Mesendoderm (in vitro differentiated cells): ENCODE results near the gene TTLL9.

Source experiments
- DNase-seq: peaks from one replicate; pipeline ENCODE4 v3.0.0; 2013
- H2AK5ac ChIP-seq: 2 replicates; pipeline ENCODE4 v1.6.1; 2013; ENCODE audit warnings: low read length, inconsistent platforms
- H2BK120ac ChIP-seq: 2 replicates; pipeline ENCODE4 v1.6.1; 2013; ENCODE audit warnings: low read depth, mild to moderate bottlenecking, low read length, moderate library complexity, mixed read lengths
- H2BK15ac ChIP-seq: replicated peaks from 2 replicates; pipeline ENCODE4 v1.6.1; 2013; ENCODE audit warnings: low read depth, mild to moderate bottlenecking, moderate library complexity
- H2BK5ac ChIP-seq: 2 replicates; pipeline ENCODE4 v1.6.1; 2013; ENCODE audit warnings: low read length, inconsistent platforms
- H3K18ac ChIP-seq: 2 replicates; pipeline ENCODE4 v1.6.1; 2013; ENCODE audit warnings: mild to moderate bottlenecking, low read length, mixed read lengths
- H3K23ac ChIP-seq: one replicate; pipeline ENCODE4 v1.6.1; 2013; ENCODE audit warnings: low read length
- H3K27ac ChIP-seq: 2 replicates; pipeline ENCODE4 v1.5.1; 2013; ENCODE audit warnings: low read depth, mild to moderate bottlenecking, inconsistent platforms, low read length, moderate library complexity
- H3K27me3 ChIP-seq: 2 replicates; pipeline ENCODE4 v1.6.1; 2013; ENCODE audit warnings: low read length, control low read depth, mild to moderate bottlenecking, inconsistent platforms; ENCODE audit not compliant: insufficient read depth, poor library complexity
- H3K36me3 ChIP-seq: 2 replicates; pipeline ENCODE4 v1.6.1; 2013; ENCODE audit warnings: low read length, inconsistent platforms; ENCODE audit not compliant: control insufficient read depth, insufficient read depth
- H3K4ac ChIP-seq: one replicate; pipeline ENCODE4 v1.6.1; 2013; ENCODE audit warnings: low read depth, mild to moderate bottlenecking, low read length, moderate library complexity
- H3K4me1 ChIP-seq: 2 replicates; pipeline ENCODE4 v1.6.1; 2013; ENCODE audit warnings: low read depth, low read length, inconsistent platforms; ENCODE audit not compliant: control insufficient read depth
- H3K4me2 ChIP-seq: 2 replicates; pipeline ENCODE4 v1.6.1; 2013; ENCODE audit warnings: low read length
- H3K4me3 ChIP-seq: 2 replicates; pipeline ENCODE4 v1.5.1; 2013; ENCODE audit warnings: mild to moderate bottlenecking, low read length
- H3K56ac ChIP-seq: one replicate; pipeline ENCODE4 v1.6.1; 2013; ENCODE audit warnings: low read length
- H3K79me1 ChIP-seq: 2 replicates; pipeline ENCODE4 v1.6.1; 2013; ENCODE audit warnings: low read length, inconsistent platforms
- H3K79me2 ChIP-seq: 2 replicates; pipeline ENCODE4 v1.6.1; 2013; ENCODE audit warnings: mild to moderate bottlenecking, low read length; ENCODE audit not compliant: control insufficient read depth, insufficient read depth
- H3K9ac ChIP-seq: 2 replicates; pipeline ENCODE4 v1.6.1; 2013; ENCODE audit warnings: low read length, inconsistent platforms
- H4K5ac ChIP-seq: one replicate; pipeline ENCODE4 v1.6.1; 2013; ENCODE audit warnings: low read length
- H4K8ac ChIP-seq: one replicate; pipeline ENCODE4 v1.6.1; 2013; ENCODE audit warnings: low read depth, mild to moderate bottlenecking, control low read depth, low read length, moderate library complexity
- WGBS: extraction: QIAGEN DNeasy Blood & Tissue Kit; methylation state at CpG from one replicate; pipeline ENCODE4 v1.1.7; 2013; ENCODE audit warnings: low lambda C conversion rate, missing lambda C conversion rate; ENCODE audit not compliant: insufficient coverage; ENCODE audit errors: extremely low coverage; 5-methylcytosine and 5-hydroxymethylcytosine counted together

TTLL9 gene

GRCh38 chr20:31831211-31831610 lies 39.2 kb upstream of the TTLL9 start:
- no peak overlapping the region for H2BK5ac ChIP-seq
- no peak overlapping the region for H2AK5ac ChIP-seq
- H3K4me2 ChIP-seq = no peak overlapping the region
- no peaks in the 10 kb centered on the region for H3K36me3 ChIP-seq
- no peak overlapping the region for H3K9ac ChIP-seq
- H3K27ac ChIP-seq = no peak overlapping the region
- H3K4me3 ChIP-seq = no peak overlapping the region
- H3K18ac ChIP-seq = no peak overlapping the region
- no peak overlapping the region for H4K5ac ChIP-seq
- no peak overlapping the region for H3K56ac ChIP-seq
- no CpG with 5 or more reads among the region's 6 CpGs for WGBS
- no peaks in the 10 kb centered on the region for H3K27me3 ChIP-seq
- H2BK15ac ChIP-seq = no peak overlapping the region
- no peaks in the 10 kb centered on the region for H3K79me1 ChIP-seq
- H3K4me1 ChIP-seq = peaks cover 4% of the 10 kb centered on the region
- H4K8ac ChIP-seq = no peak overlapping the region
- no peak for DNase-seq
- H2BK120ac ChIP-seq = no peak overlapping the region
- H3K4ac ChIP-seq = no peak overlapping the region
- H3K23ac ChIP-seq = no peak overlapping the region
- no peaks in the 10 kb centered on the region for H3K79me2 ChIP-seq

- H3K4me3 ChIP-seq = no peak overlapping the region
- no peaks in the 10 kb centered on the region for H3K36me3 ChIP-seq
- H3K79me2 ChIP-seq = no peaks in the 10 kb centered on the region
- H2BK120ac ChIP-seq = no peak overlapping the region
- no peak overlapping the region for H2AK5ac ChIP-seq
- no peak overlapping the region for H2BK15ac ChIP-seq
- no peak overlapping the region for H4K8ac ChIP-seq
- H4K5ac ChIP-seq = no peak overlapping the region
- no peak for DNase-seq
- H3K9ac ChIP-seq = no peak overlapping the region
- no peak overlapping the region for H3K18ac ChIP-seq
- H3K4ac ChIP-seq = no peak overlapping the region
- H3K4me2 ChIP-seq = no peak overlapping the region
- no peak overlapping the region for H2BK5ac ChIP-seq
- H3K4me1 ChIP-seq = peaks cover 7% of the 10 kb centered on the region
- no peak overlapping the region for H3K23ac ChIP-seq
- H3K79me1 ChIP-seq = no peaks in the 10 kb centered on the region
- no CpG with 5 or more reads among the region's 17 CpGs for WGBS
- no peak overlapping the region for H3K27ac ChIP-seq
- no peak overlapping the region for H3K56ac ChIP-seq
- H3K27me3 ChIP-seq = no peaks in the 10 kb centered on the region
Measured at GRCh38 chr20:31831771-31832306, 38.6 kb upstream of the TTLL9 start.

GRCh38 chr20:31833130-31833930 lies 37.1 kb upstream of the TTLL9 start:
- no peak overlapping the region for H3K4me2 ChIP-seq
- no peak overlapping the region for H2AK5ac ChIP-seq
- no peak overlapping the region for H3K23ac ChIP-seq
- H3K4me1 ChIP-seq = peaks cover 15% of the 10 kb centered on the region
- no peaks in the 10 kb centered on the region for H3K79me2 ChIP-seq
- no peak overlapping the region for H2BK5ac ChIP-seq
- H3K56ac ChIP-seq = no peak overlapping the region
- no peak overlapping the region for H3K9ac ChIP-seq
- no CpG with 5 or more reads among the region's 14 CpGs for WGBS
- H2BK120ac ChIP-seq = no peak overlapping the region
- no peaks in the 10 kb centered on the region for H3K36me3 ChIP-seq
- H3K27ac ChIP-seq = no peak overlapping the region
- peak; percentile 89 for DNase-seq
- no peak overlapping the region for H4K5ac ChIP-seq
- no peak overlapping the region for H3K18ac ChIP-seq
- H3K79me1 ChIP-seq = no peaks in the 10 kb centered on the region
- H2BK15ac ChIP-seq = no peak overlapping the region
- no peaks in the 10 kb centered on the region for H3K27me3 ChIP-seq
- no peak overlapping the region for H3K4ac ChIP-seq
- no peak overlapping the region for H3K4me3 ChIP-seq
- H4K8ac ChIP-seq = no peak overlapping the region

GRCh38 chr20:31833931-31834521 lies 36.4 kb upstream of the TTLL9 start:
- H2BK5ac ChIP-seq = no peak overlapping the region

GRCh38 chr20:31835554-31835953 lies 34.9 kb upstream of the TTLL9 start:
- Histone ChIP-seq H2BK5ac (no peak overlapping the region), H3K4ac (no peak overlapping the region), H3K18ac (no peak overlapping the region), H3K4me2 (no peak overlapping the region), H3K27me3 (no peaks in the 10 kb centered on the region), H2BK15ac (no peak overlapping the region), H3K4me3 (no peak overlapping the region), H3K56ac (peak overlapping the region; percentile 56), H3K79me2 (no peaks in the 10 kb centered on the region), H4K8ac (no peak overlapping the region), H3K9ac (no peak overlapping the region), H3K23ac (no peak overlapping the region), H2AK5ac (no peak overlapping the region), H3K36me3 (no peaks in the 10 kb centered on the region), H4K5ac (no peak overlapping the region), H3K27ac (no peak overlapping the region), H2BK120ac (no peak overlapping the region), H3K79me1 (no peaks in the 10 kb centered on the region), H3K4me1 (peaks cover 15% of the 10 kb centered on the region)
- no CpG with 5 or more reads among the region's 9 CpGs for WGBS
- no peak for DNase-seq

More at GRCh38 chr20:31833931-31834521, 36.4 kb upstream of the TTLL9 start:
- H3K79me1 ChIP-seq = no peaks in the 10 kb centered on the region
- H3K4me2 ChIP-seq = no peak overlapping the region
- WGBS = no CpG with 5 or more reads among the region's 20 CpGs
- no peak overlapping the region for H2BK15ac ChIP-seq
- H3K27me3 ChIP-seq = no peaks in the 10 kb centered on the region
- no peaks in the 10 kb centered on the region for H3K79me2 ChIP-seq
- DNase-seq = no peak
- no peak overlapping the region for H3K4ac ChIP-seq
- H3K18ac ChIP-seq = no peak overlapping the region
- no peak overlapping the region for H3K27ac ChIP-seq
- no peak overlapping the region for H2BK120ac ChIP-seq
- no peak overlapping the region for H3K23ac ChIP-seq
- no peak overlapping the region for H4K5ac ChIP-seq
- no peak overlapping the region for H3K56ac ChIP-seq
- H2AK5ac ChIP-seq = no peak overlapping the region
- H3K36me3 ChIP-seq = no peaks in the 10 kb centered on the region
- H3K4me3 ChIP-seq = no peak overlapping the region
- peaks cover 15% of the 10 kb centered on the region for H3K4me1 ChIP-seq
- H4K8ac ChIP-seq = no peak overlapping the region
- no peak overlapping the region for H3K9ac ChIP-seq
